ENCODE measurements around the gene ALDH9A1. TPM values are rescaled to one million over a fixed set of nuclear protein-coding genes. Genes with fewer than 3 reads are reported as not detected.
A peak's percentile ranks its signal among the peaks of the same experiment; 100 is the strongest.
"Not testable (repeated sequence)": the region's sequence is repeated elsewhere in the genome, so short reads cannot be mapped to it uniquely, and the experiment has no call there.

ALDH9A1 gene
- total RNA-seq, 4 donors from 2014 or later: 42.6 to 73.1 (median 66.1) TPM

- DNase-seq (ENCODE audit: extremely low spot score): no peak
- TF ChIP-seq CTCF (IDR thresholded peaks at IDR 0.05) (peak; percentile 33 to 52 (median 37)), POLR2AphosphoS5 (IDR thresholded peaks at IDR 0.05) (no peak), POLR2A (IDR thresholded peaks at IDR 0.05; ENCODE audit: low read depth) (no peak), EP300 (IDR thresholded peaks at IDR 0.05) (no peak)
- no peak overlapping the region for H3K4me3 ChIP-seq
- no peaks in the 10 kb centered on the region for H3K9me3 ChIP-seq
- WGBS: 35% methylated on average over 4 of the region's 4 CpGs
- intact Hi-C loops (cut with DNase I): loop anchor here (1.0 kb wide), 1 partner anchor 196 kb away; no protein-coding TSS in a partner anchor
- no peak overlapping the region for H3K27ac ChIP-seq (replicated peaks in 1 of 4)
- no peaks in the 10 kb centered on the region for H3K4me1 ChIP-seq
- H3K27me3 ChIP-seq: no peaks in the 10 kb centered on the region
- H3K36me3 ChIP-seq: no peaks in the 10 kb centered on the region
Observed at GRCh38 chr1:165717918-165718515, 19.7 kb upstream of the ALDH9A1 start.

GRCh38 chr1:165716265-165717051 is 18.1 kb upstream of the ALDH9A1 start:
- DNase-seq (ENCODE audit: extremely low spot score); H3K36me3 ChIP-seq; H3K27me3 ChIP-seq; intact Hi-C loops (cut with DNase I); H3K27ac ChIP-seq (replicated peaks in 1 of 4); H3K4me3 ChIP-seq; H3K9me3 ChIP-seq; H3K4me1 ChIP-seq: not testable (repeated sequence)
- WGBS: 82% methylated on average over 8 of the region's 8 CpGs

- TF ChIP-seq POLR2AphosphoS5 (IDR thresholded peaks at IDR 0.05) (no peak), EP300 (IDR thresholded peaks at IDR 0.05) (no peak), CTCF (IDR thresholded peaks at IDR 0.05) (no peak), POLR2A (IDR thresholded peaks at IDR 0.05; ENCODE audit: low read depth) (no peak)
- DNase-seq (ENCODE audit: extremely low spot score): no peak
- Histone ChIP-seq H3K9me3 (no peaks in the 10 kb centered on the region), H3K27ac (replicated peaks in 1 of 4) (no peak overlapping the region), H3K36me3 (no peaks in the 10 kb centered on the region), H3K27me3 (peaks cover 0 to 10% (median 0%) of the 10 kb centered on the region in 4 donors), H3K4me1 (no peaks in the 10 kb centered on the region), H3K4me3 (no peak overlapping the region)
- intact Hi-C loops (cut with DNase I): no loop called here
- 97% methylated on average over 5 of the region's 5 CpGs for WGBS
Observed at GRCh38 chr1:165712764-165713163, 14.4 kb upstream of the ALDH9A1 start.

GRCh38 chr1:165707984-165708706 is 9.8 kb upstream of the ALDH9A1 start:
- H3K36me3 ChIP-seq: no peaks in the 10 kb centered on the region
- no peak overlapping the region for H3K27ac ChIP-seq (replicated peaks in 1 of 4)
- H3K4me3 ChIP-seq: no peak overlapping the region
- no peaks in the 10 kb centered on the region for H3K9me3 ChIP-seq
- H3K4me1 ChIP-seq: no peaks in the 10 kb centered on the region
- intact Hi-C loops (cut with DNase I): no loop called here
- peaks cover 0 to 14% (median 0%) of the 10 kb centered on the region in 4 donors for H3K27me3 ChIP-seq
- no peak for DNase-seq (ENCODE audit: extremely low spot score)
- TF ChIP-seq POLR2A (IDR thresholded peaks at IDR 0.05; ENCODE audit: low read depth) (no peak), CTCF (IDR thresholded peaks at IDR 0.05) (no peak), POLR2AphosphoS5 (IDR thresholded peaks at IDR 0.05) (no peak), EP300 (IDR thresholded peaks at IDR 0.05) (no peak)
- WGBS: 73% methylated on average over 11 of the region's 11 CpGs

GRCh38 chr1:165703648-165704047 is 5.3 kb upstream of the ALDH9A1 start:
- intact Hi-C loops (cut with DNase I): no loop called here
- Histone ChIP-seq H3K4me1 (peaks cover 0 to 7% (median 6%) of the 10 kb centered on the region in 4 donors), H3K27me3 (peaks cover 0 to 11% (median 0%) of the 10 kb centered on the region in 4 donors), H3K9me3 (no peaks in the 10 kb centered on the region), H3K4me3 (no peak overlapping the region), H3K27ac (replicated peaks in 1 of 4) (no peak overlapping the region), H3K36me3 (no peaks in the 10 kb centered on the region)
- no peak for TF ChIP-seq EP300 (IDR thresholded peaks at IDR 0.05)
- no peak for TF ChIP-seq POLR2AphosphoS5 (IDR thresholded peaks at IDR 0.05)
- no peak for TF ChIP-seq CTCF (IDR thresholded peaks at IDR 0.05)
- no peak for TF ChIP-seq POLR2A (IDR thresholded peaks at IDR 0.05; ENCODE audit: low read depth)
- no peak for DNase-seq (ENCODE audit: extremely low spot score)
- WGBS: 82% methylated on average over 2 of the region's 2 CpGs

- H3K36me3 ChIP-seq; DNase-seq (ENCODE audit: extremely low spot score); H3K27me3 ChIP-seq; H3K27ac ChIP-seq (replicated peaks in 1 of 4); H3K9me3 ChIP-seq; H3K4me3 ChIP-seq; intact Hi-C loops (cut with DNase I): not testable (repeated sequence)
- 96% methylated on average over 7 of the region's 7 CpGs for WGBS
- H3K4me1 ChIP-seq: peaks cover 6 to 16% (median 15%) of the 10 kb centered on the region in 4 donors
Observed at GRCh38 chr1:165701922-165702321, 3.6 kb upstream of the ALDH9A1 start.

Data from esophagus muscularis mucosa (tissue), 4 donors.